H1 (cell line): Measurements from ENCODE around the gene GRIK4. TPM values are rescaled to one million over a fixed set of nuclear protein-coding genes. Genes with fewer than 3 reads are reported as not detected.

Experiments
- RXRA ChIP-seq: IDR thresholded peaks from 2 replicates; pipeline ENCODE4 v1.6.1; 2011; ENCODE audit warnings: low read depth, mild to moderate bottlenecking, low read length, moderate library complexity; ENCODE audit not compliant: insufficient read depth
- SUZ12 ChIP-seq: fragments of 200-600 bp; sonication (generic); IDR thresholded peaks from 2 replicates; pipeline ENCODE4 v1.6.1; 2012; ENCODE audit warnings: mild to moderate bottlenecking, inconsistent platforms, low read length, moderate library complexity, mixed read lengths
- TCF12 ChIP-seq: IDR thresholded peaks from 2 replicates; pipeline ENCODE4 v1.6.1; 2011; ENCODE audit warnings: low read depth, mild to moderate bottlenecking, low read length
- polyA plus RNA-seq, 7 experiments: library from polyadenylated mRNA; depleted of rRNA in 3 of 7; stranded (reverse) in 5 of 7; unstranded in 2 of 7; fragments of >200 nt in 5 of 7; fragments of 200-250 nt in 2 of 7; gene quantifications; 1 replicate in 5 of 7; 2 replicates in 1 of 7; 4 replicates in 1 of 7; pipeline versions ENCODE4 v1.2.1 to v1.2.3, GENCODE V29; 2011 to 2013; ENCODE audit warnings: missing spikeins in 2 of 7, mixed read lengths in 2 of 7
- total RNA-seq: library from RNA; stranded (reverse); fragmentation: NEBNext Ultra II Directional; extraction: Animal tissue kit (Norgen Biotek cat#: 25700); gene quantifications from 2 replicates; pipeline ENCODE4 v1.2.1, GENCODE V29; 2021

GRIK4 gene
- total and polyA plus RNA-seq, 2 of the 8 experiments (the other 6 are each of a cell fraction or from before 2014, with no cell fraction given): 1.2 to 2.9 TPM

- TF ChIP-seq RXRA (no peak), TCF12 (no peak), SUZ12 (no peak)
Observed at GRCh38 chr11:120746836-120747609, 235.5 kb downstream of the GRIK4 start (continued).
